NCI-H2196 treated with DMSO at 0.1 percent for 48 hours (cell line): ENCODE results near the gene TRAF2.
"Not testable (repeated sequence)": the region's sequence is repeated elsewhere in the genome, so short reads cannot be mapped to it uniquely, and the experiment has no call there.

ENCODE experiments used
- DNase-seq: peaks from one replicate; lab custom pipeline; 2025; ENCODE audit not compliant: unreplicated experiment; lab: John Stamatoyannopoulos, UW

TRAF2 gene

DNA sequence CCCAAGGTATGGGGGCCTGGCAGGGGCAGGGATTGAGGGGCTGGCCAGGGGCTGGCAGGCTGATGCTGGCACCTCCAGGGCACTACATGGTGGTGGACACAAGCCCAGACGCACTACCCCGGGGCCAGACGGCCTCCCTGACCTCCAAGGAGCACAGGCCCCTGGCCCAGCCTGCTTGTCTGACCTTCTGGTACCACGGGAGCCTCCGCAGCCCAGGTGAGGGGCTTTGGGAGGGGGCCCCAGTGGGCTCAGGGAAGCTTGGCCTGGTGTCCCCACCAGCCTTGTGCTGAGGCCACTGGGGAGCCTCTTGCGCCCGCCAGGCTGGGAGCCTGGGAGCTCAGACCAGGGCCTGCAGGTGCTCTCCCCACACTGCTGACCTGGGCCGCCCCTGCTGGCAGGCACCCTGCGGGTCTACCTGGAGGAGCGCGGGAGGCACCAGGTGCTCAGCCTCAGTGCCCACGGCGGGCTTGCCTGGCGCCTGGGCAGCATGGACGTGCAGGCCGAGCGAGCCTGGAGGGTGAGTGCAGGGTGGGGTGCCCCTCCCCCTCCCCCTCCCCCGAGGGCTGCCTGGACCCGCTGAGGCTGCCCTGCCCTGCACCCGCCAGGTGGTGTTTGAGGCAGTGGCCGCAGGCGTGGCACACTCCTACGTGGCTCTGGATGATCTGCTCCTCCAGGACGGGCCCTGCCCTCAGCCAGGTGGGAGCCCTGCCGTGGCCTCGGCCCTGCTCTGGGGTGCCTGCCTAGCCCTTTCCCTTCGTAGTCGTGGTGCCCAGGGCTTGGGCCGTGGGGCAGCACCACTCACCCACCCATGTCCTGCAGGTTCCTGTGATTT lies 28.5 kb upstream of the TRAF2 start:
- no peak for DNase-seq

DNA sequence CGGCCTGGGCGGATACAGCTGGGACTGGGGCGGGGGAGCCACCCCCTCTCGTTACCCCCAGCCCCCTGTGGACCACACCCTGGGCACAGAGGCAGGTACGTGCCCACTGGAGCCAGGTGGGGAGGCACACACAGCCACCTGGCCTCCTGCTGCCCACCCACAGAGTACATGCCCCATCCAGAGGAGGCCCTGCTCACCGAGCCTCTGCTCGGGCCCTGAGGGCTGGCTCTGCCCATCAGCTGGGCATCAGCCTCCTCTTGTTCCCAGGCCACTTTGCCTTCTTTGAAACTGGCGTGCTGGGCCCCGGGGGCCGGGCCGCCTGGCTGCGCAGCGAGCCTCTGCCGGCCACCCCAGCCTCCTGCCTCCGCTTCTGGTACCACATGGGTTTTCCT lies 27.9 kb upstream of the TRAF2 start:
- no peak for DNase-seq

DNA sequence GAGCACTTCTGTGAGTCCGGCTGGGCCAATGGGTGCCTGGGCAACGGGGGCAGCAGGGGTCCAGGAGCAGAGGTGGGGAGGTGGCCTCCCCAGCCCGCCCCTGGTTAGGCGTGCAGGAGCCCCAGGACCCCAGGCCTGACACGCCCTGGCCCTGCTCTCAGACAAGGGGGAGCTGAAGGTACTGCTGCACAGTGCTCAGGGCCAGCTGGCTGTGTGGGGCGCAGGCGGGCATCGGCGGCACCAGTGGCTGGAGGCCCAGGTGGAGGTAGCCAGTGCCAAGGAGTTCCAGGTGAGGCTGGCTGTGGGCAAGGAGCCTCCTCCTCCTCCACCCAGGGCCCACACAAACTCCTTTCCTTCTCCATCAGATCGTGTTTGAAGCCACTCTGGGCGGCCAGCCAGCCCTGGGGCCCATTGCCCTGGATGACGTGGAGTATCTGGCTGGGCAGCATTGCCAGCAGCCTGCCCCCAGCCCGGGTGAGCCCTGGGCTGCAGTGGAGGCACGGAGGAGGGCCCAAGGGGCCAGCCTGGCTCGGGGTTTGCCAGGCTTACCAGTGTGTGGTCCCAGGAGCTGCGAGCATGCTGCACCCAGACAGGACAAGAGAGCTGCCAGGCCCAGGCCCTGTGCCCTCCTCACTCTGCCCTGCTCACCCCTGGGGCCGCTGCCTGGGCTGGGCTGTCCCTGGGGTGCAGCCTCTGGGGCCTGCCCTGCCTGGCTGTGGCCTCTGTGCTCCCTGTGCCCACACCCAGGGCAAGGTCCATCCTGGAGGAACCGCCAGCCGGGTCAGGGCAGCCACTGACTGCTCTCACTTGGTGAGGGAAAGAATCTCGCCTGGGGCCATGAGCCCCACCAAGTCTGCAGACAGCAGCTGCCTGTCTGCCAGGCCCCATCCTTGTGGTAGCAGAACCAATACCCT lies 27.2 kb upstream of the TRAF2 start:
- peak; percentile 32 for DNase-seq

GRCh38 chr9:136860529-136860928 lies 25.8 kb upstream of the TRAF2 start:
- no peak for DNase-seq

DNA sequence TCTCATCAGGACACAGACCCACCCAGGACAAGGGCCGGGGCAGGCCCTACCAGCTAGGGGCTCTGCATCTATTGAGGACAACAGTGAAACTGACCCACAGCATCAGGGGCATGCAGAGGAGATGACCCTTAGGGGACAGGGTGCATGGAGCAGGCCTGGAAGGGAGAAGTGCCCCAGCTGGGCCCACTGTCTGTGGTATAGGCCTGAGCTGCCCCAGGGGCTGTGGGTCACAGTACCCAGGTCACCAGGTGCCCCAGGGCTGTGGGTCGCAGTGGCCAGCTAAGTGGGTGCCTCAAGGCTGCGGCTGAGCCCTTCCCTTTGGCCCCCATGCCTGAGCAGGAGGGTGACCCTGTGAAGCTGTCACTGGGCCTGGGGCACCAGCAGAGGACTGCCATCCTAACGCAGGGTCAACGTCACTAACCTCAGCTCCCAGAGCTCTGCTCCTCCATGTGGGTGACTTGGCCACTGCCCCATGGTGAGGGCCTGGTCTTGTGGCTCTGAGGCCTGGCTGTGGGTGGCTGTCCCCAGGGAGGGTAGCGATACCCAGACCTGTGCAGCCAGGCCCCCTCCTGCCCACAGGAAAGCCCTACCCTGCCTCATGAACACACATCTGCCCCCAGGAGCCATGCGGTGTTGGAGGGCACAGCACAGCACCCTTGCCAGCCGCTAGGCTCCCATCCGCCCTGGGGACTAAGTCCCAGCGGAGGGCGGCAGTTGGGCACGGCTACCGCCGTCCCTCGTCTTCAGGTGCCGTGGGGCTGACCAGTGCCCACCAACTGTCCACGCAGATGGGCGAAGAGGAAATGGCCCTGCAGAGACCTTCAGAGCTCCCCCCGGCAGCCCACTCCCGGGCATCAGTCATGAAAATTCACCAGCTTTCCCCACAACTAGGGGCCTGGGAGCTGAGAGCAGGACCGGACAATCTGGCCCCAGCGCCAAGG lies 25.1 kb upstream of the TRAF2 start:
- no peak for DNase-seq

DNA sequence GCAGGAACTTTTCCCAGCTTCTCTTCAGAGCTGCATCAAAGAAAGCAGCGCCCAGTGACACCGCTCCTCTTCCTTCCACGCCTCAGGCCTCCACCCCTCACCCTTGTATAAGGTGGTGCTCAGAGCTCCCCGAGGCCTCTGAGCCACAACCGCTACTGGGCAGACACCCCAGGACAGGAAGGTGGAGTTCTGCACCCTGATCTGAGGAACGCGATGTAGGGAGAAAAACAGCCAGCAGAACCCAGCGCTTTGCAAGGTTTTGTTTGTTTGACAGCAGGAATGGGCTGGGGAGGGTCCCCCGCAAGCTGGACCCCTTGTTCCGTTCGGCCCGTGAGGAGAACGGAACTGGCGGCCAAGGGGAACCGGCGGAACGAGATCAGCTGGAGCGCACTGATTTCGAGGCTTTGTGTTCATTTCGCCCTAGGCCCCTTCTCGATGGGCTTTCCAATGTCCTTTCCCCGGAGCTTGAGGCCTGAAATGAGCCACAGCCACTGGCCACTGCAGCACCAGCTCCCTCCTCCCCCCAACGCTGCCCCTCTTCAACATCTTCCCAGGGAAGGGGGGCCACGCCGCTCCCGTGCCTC lies 24.4 kb upstream of the TRAF2 start:
- DNase-seq = no peak

DNA sequence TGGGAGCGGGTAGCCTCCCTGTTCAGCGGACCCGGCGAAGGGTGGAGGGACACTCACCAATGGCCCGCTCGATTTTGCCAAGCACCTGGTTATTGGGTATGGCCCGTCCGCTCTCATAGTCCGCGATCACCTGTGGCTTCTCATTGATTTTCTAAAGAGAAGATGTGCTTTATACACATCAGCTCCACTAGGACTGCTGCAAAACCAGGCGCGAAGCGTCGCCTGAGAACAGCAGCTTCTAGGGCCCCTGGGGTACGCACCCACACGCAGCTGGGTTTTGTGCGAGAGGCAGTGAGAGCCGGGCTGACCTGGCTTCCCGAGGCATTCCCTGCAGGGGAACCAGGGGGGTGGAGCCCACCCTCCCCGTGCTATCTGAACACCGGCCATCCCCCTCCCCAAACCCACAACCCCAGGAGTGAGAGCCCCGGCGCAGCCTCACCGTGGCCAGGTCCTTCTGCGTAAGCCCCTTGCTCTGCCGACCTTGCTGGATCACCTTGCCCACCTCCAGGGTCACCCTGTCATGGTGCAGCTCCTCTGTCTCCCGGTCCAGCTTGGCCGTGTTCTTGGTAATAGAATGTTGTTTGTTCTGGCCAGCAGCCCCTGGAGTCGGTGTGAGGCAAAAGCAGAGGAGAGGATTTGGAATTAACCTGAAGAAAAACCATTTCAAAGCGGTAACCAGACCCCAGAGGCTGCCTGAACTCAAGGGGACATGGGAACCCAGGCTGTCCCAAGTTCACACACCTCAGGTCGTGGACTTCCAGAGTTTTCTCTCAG lies 23.3 kb upstream of the TRAF2 start:
- no peak for DNase-seq

DNA sequence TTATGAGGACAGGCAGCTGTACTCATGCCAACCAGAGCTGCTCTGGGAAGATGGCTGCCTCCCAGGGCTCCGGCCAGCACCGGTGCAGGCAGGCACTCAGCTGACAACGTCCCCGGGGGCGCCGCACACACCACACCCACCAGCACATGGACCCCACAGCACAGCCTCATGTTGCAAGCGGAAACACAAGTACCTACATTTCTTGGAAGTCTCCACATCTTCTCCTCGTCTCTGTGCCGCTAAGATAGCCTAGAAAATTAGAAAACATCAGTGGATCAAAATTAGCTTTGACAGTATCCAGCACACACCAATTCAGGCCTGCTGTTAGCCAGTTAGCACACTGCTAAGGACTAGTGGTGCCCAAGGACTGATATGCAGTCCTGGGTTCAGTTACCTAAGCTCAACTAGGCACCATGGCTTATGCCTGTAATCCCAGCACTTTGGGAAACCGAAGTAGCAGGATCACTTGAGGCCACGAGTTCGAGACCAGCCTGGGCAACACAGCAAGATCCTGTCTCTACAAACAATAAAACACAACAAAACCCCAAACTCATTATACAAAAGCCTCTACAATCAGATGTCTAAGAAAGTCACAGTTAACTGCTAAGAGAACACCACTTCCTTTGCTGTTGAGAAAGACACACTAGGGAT lies 22.6 kb upstream of the TRAF2 start:
- DNase-seq = no peak

DNA sequence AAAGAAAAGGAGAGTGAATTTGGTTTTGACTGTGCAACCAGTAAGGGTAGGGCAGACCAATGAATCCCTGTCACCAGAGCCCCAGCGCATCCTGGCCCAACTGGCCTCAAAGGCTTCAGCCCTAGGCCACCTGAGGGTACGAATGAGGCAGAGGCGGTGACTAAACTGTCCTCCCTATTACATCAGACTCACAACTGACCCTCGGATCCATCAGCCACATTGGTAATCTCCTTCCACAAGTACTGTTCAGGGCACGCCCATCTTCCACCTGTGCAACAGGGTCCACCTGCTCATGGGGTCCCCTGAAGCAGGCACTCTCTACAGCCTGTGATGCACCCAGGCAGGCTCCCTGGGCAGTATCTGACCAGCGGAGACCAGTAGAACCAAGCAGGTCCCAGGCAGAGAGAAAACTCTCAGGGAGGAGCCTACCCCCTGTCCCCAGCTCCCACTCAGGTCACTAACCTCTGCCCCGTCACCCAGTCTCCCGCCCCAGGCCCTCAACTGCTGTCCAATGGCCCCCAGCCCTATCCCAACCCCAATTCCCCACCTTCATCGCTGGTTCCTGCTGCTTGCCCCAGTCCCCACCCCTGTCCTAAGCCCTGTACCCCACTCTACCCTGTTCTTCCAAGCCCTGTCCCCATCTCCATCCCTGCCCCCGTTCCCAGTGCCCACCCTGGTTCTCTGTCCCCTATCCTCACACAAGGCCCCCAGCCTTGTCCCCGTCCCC lies 21.1 kb upstream of the TRAF2 start:
- DNase-seq = no peak

- no peak for DNase-seq
These were observed 20.6 kb upstream of the TRAF2 start for GRCh38 chr9:136865768-136866103.

GRCh38 chr9:136866898-136867421 lies 19.4 kb upstream of the TRAF2 start:
- not testable (repeated sequence) for DNase-seq

DNA sequence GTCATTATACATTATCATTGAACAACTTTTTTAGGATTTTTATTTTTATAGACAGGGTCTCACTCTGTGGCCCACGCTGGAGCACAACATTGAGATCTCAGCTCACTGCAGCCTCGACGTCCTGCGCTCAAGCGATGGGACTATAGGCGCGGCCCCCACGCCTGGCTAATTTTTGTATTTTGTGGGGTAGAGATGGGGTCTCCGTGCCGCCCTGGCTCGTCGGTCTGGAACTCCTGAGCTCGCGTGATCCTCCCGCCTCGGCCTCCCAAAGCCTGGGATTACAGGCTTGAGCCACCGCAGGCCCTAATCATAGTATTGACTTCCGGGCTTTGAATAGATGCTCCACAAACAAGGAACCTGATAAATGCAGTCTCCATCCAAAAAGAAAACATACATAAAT lies 18.8 kb upstream of the TRAF2 start:
- no peak for DNase-seq

- DNase-seq = no peak
These were observed 18.4 kb upstream of the TRAF2 start for GRCh38 chr9:136867917-136868316.

GRCh38 chr9:136868644-136869043 lies 17.7 kb upstream of the TRAF2 start:
- no peak for DNase-seq

DNA sequence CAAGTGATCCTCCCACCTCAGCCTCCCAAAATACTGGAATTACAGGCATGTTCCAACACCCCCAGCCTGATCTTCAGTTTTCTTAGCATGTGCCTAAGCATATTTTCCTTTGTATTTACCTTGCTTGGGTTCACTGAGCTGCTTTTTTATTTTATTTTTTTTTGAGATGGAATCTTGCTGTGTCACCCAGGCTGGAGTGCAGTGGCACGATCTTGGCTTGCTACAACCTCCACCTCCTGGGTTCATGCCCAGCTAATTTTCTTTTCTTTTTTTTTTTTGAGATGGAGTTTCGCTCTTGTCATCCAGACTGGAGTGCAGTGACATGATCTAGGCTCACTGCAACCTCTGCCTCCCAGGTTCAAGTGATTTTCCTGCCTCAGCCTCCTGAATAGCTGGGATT lies 16.7 kb upstream of the TRAF2 start:
- DNase-seq = not testable (repeated sequence)

- no peak for DNase-seq
These were observed 11.2 kb upstream of the TRAF2 start for GRCh38 chr9:136875155-136875554.

GRCh38 chr9:136876476-136876875 lies 9.8 kb upstream of the TRAF2 start:
- no peak for DNase-seq

DNA sequence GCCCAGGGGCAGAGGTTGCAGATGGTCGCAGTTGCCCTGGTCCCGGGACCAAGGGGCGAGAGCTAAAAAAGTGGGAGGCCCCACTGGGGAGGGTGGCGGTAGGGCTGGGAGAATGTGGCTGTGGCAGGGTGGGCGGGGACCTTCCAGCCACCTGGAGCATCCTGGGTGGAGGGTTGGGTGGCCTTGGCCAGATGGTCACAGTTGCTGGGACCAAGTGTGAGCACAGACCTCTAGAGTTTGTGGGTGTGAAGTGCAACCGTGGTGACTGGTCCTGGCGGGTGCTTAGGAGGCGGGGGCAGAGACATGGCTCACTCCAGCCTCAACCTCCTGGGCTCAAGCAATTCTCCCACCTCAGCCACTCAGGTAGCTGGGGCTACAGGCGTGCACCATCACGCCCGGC lies 5.7 kb upstream of the TRAF2 start:
- no peak for DNase-seq

DNA sequence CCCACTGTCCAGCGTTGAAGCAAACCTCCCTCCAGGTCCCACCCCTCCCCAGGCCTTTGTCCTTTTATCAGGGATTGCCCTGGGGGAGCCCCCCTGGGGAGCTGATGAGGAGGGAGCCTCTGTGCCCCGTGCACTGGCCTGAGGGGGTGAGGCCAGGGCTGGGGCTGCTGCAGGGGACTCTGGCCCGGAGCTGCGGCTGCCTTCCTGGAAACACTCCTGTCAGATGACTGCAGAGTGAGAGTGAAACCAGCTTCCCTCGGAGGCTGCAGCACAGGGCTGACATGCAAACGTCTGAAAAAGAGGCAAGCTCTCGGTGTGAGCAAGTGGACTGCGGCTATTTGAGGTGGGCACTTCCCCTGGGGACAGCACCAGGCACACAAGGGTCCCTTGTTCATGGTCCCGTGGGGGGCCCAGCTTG lies 4.6 kb upstream of the TRAF2 start:
- no peak for DNase-seq
